GM18951 (cell line): Measurements from ENCODE around the gene THSD7A.
"Not testable (repeated sequence)": the region's sequence is repeated elsewhere in the genome, so short reads cannot be mapped to it uniquely, and the experiment has no call there.

Experiments
- POLR2A ChIP-seq: IDR thresholded peaks from 4 replicates; pipeline ENCODE4 v1.6.1; 2011; ENCODE audit warnings: mild to moderate bottlenecking; ENCODE audit not compliant: insufficient read length, insufficient read depth; ENCODE audit errors: extremely low read depth
- in situ Hi-C: fragments of 300-500 bp; cut with MboI; formaldehyde crosslinking; loops from one replicate; pipeline ENCODE4 v1.12.0; 2022; ENCODE audit warnings: low sequenced_read_pairs, mixed read lengths, inconsistent platforms; ENCODE audit not compliant: unreplicated experiment

Gene THSD7A

GRCh38 chr7:11538751-11539299, 293.2 kb downstream of the THSD7A start:
- no peak for TF ChIP-seq POLR2A
- in situ Hi-C loops = no loop called here

DNA sequence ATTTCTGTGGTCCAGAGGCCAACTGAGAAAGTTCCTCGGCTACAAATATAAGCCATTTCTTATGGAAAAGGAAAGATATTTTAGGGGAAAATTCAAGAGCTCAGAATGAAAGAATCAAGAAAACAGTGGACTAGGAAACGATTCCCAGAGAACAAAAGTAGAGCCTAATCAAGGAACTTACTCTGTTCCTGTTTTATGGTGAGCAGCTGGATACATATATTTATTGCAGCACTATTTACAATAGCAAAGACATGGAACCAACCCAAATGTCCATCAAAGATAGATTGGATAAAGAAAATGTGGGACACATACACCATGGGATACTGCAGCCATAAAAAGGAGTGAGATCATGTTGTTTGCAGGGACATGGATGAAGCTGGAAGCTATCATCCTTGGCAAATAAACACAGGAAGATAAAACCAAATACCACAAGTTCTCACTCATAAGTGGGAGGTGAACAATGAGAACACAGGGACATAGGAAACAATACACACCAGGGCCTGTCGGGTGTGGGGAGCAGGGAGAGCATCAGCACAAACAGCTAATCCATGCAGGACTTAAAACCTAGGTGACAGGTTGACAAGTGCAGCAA, 298.7 kb downstream of the THSD7A start:
- in situ Hi-C loops = no loop called here
- no peak for TF ChIP-seq POLR2A

GRCh38 chr7:11529382-11529781, 302.6 kb downstream of the THSD7A start:
- in situ Hi-C loops = no loop called here
- TF ChIP-seq POLR2A = no peak

GRCh38 chr7:11527707-11528106, 304.3 kb downstream of the THSD7A start:
- in situ Hi-C loops = no loop called here
- TF ChIP-seq POLR2A = no peak

DNA sequence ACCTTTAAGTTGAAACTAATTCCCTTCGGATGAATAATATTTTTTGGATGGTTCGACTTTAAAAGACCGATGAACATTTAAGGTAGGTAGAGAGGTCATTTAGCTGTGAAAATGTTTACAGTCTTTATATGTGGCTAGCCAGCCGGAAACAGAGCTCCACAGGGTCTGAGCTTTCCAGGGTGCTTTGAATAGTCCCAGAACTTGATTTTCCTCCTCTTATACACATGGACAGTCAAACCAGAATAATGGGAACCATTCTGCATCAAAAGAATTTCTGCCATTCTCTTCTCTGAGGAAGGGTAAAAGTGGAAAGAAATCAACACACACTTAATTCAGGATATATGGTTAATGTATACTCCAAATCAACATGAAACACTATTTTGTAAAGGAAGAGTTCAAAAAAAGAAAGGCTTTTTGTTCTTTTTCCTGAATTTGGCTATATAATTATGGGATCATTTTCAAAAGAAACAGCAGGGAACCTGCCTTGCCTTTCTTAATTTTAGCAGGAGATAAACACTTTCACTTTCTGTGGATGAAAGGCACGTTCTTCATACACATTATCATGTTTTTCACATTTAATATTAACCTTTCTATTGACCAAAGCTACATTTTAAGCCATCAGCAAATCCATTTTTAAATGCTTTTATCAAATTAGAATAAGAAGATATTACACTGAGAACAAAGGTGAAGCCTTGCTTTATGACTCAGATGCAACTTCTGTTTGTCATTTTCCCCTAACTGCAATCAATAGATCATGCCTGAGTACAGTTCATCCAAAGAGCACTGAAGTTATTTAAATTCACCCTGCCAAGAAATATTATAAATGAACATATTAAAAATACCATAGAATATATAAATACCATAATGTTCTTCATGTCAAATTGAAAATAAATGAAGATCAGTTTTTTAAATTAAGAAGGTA, 307.3 kb downstream of the THSD7A start:
- TF ChIP-seq POLR2A = no peak

DNA sequence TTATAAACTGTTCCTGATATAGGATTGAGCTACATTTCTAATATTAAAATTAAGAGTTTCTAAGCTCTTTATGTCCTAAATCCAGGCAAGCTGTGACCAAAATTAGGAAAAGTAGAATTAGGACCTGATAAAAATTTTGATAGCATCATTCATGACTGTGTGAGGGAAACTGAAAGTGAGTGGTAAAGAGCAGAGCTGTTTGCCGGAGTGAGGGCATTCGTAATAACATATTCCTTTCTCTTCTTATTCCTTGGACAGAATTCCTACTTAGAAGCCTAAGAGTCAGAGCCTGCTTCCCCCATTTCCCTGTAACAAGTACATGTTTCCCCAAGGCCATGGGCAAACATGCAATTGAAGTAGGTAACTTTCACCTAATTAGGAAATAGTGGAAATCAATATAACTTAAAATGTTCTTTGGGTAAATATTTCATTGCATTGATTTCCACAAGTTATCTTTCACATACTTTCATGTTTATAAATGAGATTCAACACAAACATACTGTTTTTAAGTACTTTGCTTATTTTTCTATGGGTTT, 310.0 kb downstream of the THSD7A start:
- in situ Hi-C loops = not testable (repeated sequence)

More for the DNA sequence above, 307.3 kb downstream of the THSD7A start:
- in situ Hi-C loops = no loop called here

GRCh38 chr7:11517853-11518252, 314.1 kb downstream of the THSD7A start:
- in situ Hi-C loops = no loop called here
- TF ChIP-seq POLR2A = no peak

- in situ Hi-C loops = no loop called here
- TF ChIP-seq POLR2A = no peak
These were observed 315.7 kb downstream of the THSD7A start for GRCh38 chr7:11516328-11516727.

GRCh38 chr7:11513460-11513859, 318.5 kb downstream of the THSD7A start:
- in situ Hi-C loops = no loop called here
- no peak for TF ChIP-seq POLR2A

DNA sequence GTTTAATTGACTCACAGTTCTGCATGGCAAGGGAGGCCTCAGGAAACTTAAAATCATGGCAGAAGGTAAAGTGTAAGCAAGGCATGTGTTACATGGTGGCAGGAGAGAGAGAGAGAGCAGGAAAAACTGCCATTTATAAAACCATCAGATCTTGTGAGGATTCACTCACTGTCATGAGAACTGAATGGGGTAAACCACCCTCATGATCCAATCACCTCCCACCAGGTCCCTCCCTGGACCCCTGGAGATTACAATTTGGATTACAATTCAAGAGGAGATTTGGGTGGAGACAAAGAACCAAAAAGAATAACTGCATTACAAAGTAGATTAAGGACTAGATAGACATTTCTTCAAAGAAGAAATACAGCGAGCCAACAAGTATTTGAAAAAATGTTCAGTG, 324.1 kb downstream of the THSD7A start:
- in situ Hi-C loops = no loop called here
- no peak for TF ChIP-seq POLR2A

- in situ Hi-C loops = no loop called here
- no peak for TF ChIP-seq POLR2A
These were observed 325.6 kb downstream of the THSD7A start for GRCh38 chr7:11506417-11506816.

DNA sequence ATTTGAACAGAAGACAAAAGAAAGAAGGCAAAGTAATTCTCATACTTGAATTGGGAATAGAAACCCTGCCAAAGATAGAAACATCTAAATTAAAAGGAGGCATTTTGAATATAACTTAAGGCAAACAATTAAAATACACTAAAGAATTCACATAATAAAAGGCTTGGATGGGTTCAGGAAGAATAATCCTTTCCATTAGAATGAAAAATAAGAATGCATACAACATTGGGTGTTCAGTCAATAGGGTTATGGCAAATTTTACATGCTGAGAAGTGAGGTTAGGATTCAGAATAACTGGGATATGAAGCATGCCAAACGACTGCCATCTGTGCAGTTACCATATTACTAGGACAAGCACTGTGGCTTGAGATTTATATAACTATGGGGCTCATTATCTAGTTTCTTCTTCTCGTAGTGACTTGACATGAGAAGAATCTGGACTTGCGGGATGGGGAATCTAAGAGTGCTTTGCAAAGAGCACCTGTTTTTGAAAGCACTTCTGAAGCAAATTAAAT, 326.5 kb downstream of the THSD7A start:
- in situ Hi-C loops = no loop called here
- no peak for TF ChIP-seq POLR2A

GRCh38 chr7:11492307-11492706, 339.7 kb downstream of the THSD7A start:
- in situ Hi-C loops = no loop called here
- no peak for TF ChIP-seq POLR2A
